Osteocyte (in vitro differentiated cells): Measurements from ENCODE around the gene USP16. TPM values are rescaled to one million over a fixed set of nuclear protein-coding genes. Genes with fewer than 3 reads are reported as not detected.

ENCODE experiments used
- DNase-seq: peaks from one replicate; pipeline ENCODE4 v3.0.0; 2021; ENCODE audit warnings: mixed read lengths; ENCODE audit not compliant: unreplicated experiment; ENCODE audit errors: extremely low spot score
- H3K27ac Mint-ChIP-seq: one replicate; pipeline ENCODE4 v1.8.0; 2021; ENCODE audit warnings: mild to moderate bottlenecking, mixed read lengths; ENCODE audit not compliant: unreplicated experiment
- H3K27me3 Mint-ChIP-seq: one replicate; pipeline ENCODE4 v1.8.0; 2021; ENCODE audit warnings: mixed read lengths; ENCODE audit not compliant: unreplicated experiment
- H3K36me3 Mint-ChIP-seq: one replicate; pipeline ENCODE4 v1.8.0; 2021; ENCODE audit warnings: mixed read lengths; ENCODE audit not compliant: unreplicated experiment
- H3K4me1 Mint-ChIP-seq: one replicate; pipeline ENCODE4 v1.8.0; 2021; ENCODE audit warnings: mixed read lengths; ENCODE audit not compliant: unreplicated experiment
- H3K4me3 Mint-ChIP-seq: one replicate; pipeline ENCODE4 v1.8.0; 2021; ENCODE audit warnings: mild to moderate bottlenecking, moderate library complexity, mixed read lengths; ENCODE audit not compliant: unreplicated experiment
- H3K9me3 Mint-ChIP-seq: one replicate; pipeline ENCODE4 v1.8.0; 2021; ENCODE audit warnings: mixed read lengths; ENCODE audit not compliant: unreplicated experiment
- total RNA-seq: library from RNA; stranded (reverse); gene quantifications from 2 replicates; pipeline ENCODE4 v1.2.1, GENCODE V29; 2021
- TF ChIP-seq, protein P1 (sequence below): fragments of 200-600 bp; sonication (generic); IDR thresholded peaks from 2 replicates; pipeline ENCODE4 v1.5.0; 2021; ENCODE audit warnings: antibody characterized with exemption, mild to moderate bottlenecking, moderate library complexity

The USP16 gene
- total RNA-seq, 1 donor from 2014 or later, result 28.5 TPM

DNA sequence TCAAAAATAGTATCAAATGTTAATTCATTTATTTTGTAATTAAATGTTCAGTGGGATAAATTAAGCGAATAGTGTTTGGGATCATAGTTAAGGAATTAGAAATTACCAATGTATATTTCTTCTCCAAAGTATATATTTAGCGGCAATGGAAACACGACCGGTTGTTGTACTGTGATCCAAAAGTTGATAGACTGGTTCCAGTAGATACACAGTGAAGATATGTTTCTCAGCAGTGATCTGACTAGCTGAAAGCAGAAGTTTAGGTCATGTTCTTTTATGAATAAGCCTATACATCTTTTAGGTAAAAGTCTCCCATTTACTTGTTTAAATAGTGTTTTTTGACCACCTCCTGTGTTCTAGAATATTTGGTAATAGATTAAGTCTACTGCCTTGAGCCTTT, 8.8 kb downstream of the USP16 start:
- Mint-ChIP-seq H3K36me3 (peaks cover 43% of the 10 kb centered on the region), H3K9me3 (no peaks in the 10 kb centered on the region), H3K27ac (no peak overlapping the region), H3K4me1 (no peaks in the 10 kb centered on the region), H3K27me3 (no peaks in the 10 kb centered on the region), H3K4me3 (no peak overlapping the region)
- TF ChIP-seq, protein P1, sequence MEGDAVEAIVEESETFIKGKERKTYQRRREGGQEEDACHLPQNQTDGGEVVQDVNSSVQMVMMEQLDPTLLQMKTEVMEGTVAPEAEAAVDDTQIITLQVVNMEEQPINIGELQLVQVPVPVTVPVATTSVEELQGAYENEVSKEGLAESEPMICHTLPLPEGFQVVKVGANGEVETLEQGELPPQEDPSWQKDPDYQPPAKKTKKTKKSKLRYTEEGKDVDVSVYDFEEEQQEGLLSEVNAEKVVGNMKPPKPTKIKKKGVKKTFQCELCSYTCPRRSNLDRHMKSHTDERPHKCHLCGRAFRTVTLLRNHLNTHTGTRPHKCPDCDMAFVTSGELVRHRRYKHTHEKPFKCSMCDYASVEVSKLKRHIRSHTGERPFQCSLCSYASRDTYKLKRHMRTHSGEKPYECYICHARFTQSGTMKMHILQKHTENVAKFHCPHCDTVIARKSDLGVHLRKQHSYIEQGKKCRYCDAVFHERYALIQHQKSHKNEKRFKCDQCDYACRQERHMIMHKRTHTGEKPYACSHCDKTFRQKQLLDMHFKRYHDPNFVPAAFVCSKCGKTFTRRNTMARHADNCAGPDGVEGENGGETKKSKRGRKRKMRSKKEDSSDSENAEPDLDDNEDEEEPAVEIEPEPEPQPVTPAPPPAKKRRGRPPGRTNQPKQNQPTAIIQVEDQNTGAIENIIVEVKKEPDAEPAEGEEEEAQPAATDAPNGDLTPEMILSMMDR, result no peak
- no peak for DNase-seq

DNA sequence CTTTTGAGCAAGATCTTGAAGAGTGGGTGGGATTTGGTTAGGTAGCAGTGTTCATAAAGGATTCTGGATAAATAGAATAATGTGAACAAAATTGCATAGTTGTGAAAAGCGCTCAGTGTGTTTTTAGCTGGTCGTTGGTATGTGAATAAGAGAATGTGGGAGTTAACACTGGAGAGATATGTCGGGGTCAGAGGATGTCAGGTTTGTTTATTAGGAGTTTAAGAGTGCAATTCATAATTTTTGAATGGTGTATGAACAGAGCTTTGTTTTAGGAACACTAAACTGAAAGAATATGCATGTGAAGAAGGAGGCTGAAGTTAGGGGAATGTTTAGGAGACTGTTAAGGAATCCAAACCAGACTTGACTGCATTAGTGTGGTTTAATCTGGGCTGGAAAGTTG, 9.4 kb downstream of the USP16 start:
- H3K4me1 Mint-ChIP-seq, result no peaks in the 10 kb centered on the region
- H3K27ac Mint-ChIP-seq, result no peak overlapping the region
- no peaks in the 10 kb centered on the region for H3K27me3 Mint-ChIP-seq
- TF ChIP-seq, protein P1, result no peak
- H3K9me3 Mint-ChIP-seq, result no peaks in the 10 kb centered on the region
- H3K4me3 Mint-ChIP-seq, result no peak overlapping the region
- peaks cover 43% of the 10 kb centered on the region for H3K36me3 Mint-ChIP-seq
- no peak for DNase-seq

DNA sequence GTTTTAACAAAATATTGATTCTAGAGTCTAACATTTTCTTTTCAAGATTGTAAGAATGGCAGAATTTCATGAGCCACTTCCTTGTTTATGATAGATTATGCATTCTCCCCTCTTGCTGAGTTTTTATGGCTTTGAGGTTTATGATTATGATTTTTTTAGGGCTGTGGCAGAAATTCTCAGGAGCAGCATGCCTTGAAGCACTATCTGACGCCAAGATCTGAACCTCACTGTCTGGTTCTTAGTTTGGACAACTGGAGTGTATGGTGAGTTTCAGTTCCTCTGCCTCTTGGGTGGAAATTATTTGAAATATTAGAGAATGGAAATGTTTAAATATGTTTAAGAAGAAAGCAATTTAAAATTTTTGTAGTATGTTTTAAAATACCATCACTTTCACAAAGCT, 10.2 kb downstream of the USP16 start:
- H3K4me3 Mint-ChIP-seq, result no peak overlapping the region
- TF ChIP-seq, protein P1, result no peak
- no peak for DNase-seq

DNA sequence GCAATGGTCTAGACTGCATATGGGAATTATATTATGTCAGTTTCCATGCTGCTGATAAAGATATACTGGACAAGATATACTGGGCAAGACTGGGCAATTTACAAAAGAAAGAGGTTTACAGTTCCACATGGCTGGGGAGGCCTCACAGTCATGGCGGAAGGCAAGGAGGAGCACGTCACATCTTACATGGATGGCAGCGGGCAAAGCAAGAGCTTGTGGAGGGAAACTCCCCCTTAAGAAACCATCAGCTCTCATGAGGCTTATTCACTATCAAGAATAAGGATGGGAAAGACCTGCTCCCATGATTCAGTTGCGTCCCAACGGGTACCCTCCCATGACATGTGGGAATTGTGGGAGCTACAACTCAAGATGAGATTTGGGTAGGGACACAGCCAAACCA, 27.8 kb downstream of the USP16 start:
- H3K36me3 Mint-ChIP-seq, result peaks cover 45% of the 10 kb centered on the region
- no peaks in the 10 kb centered on the region for H3K9me3 Mint-ChIP-seq
- no peaks in the 10 kb centered on the region for H3K27me3 Mint-ChIP-seq
- H3K4me3 Mint-ChIP-seq, result no peak overlapping the region
- DNase-seq, result no peak
- H3K4me1 Mint-ChIP-seq, result peaks cover 6% of the 10 kb centered on the region
- no peak overlapping the region for H3K27ac Mint-ChIP-seq
- TF ChIP-seq, protein P1, result no peak

More for the DNA sequence above, 10.2 kb downstream of the USP16 start:
- Mint-ChIP-seq H3K4me1 (no peaks in the 10 kb centered on the region), H3K27me3 (no peaks in the 10 kb centered on the region), H3K9me3 (no peaks in the 10 kb centered on the region), H3K27ac (no peak overlapping the region), H3K36me3 (peaks cover 48% of the 10 kb centered on the region)

DNA sequence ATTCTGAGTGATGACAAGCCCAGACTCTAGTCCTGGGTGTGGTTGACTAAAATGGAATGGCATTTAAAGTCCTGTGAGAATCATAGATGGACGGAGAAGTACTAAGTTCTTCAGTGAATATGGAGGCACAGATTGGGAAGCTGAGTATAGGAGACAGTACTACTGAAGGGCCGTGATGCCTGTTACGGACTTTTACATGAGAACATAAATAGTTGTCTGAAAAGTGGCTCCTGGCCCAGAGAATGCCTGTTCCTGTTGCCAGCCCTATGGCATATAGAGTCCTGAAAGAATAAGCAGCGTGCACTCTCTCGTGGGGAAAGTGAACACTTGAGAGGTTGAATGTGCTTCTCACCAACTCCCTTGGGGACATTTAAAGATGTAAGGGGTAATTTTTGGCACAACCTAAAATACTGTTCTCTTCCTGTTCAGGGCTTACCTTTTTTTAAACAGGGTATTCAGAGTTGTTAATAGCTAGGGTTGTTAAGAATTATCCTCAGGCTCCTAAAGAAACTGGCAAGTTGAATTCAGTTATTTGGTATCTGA, 28.6 kb downstream of the USP16 start:
- TF ChIP-seq, protein P1, result no peak
- peaks cover 45% of the 10 kb centered on the region for H3K36me3 Mint-ChIP-seq
- no peak overlapping the region for H3K27ac Mint-ChIP-seq
- H3K4me3 Mint-ChIP-seq, result no peak overlapping the region
- H3K4me1 Mint-ChIP-seq, result peaks cover 6% of the 10 kb centered on the region
- no peaks in the 10 kb centered on the region for H3K27me3 Mint-ChIP-seq
- DNase-seq, result no peak
- H3K9me3 Mint-ChIP-seq, result no peaks in the 10 kb centered on the region
